ENCODE data around the gene ING5.
A peak's percentile ranks its signal among the peaks of the same experiment; 100 is the strongest.

Gene ING5

DNA sequence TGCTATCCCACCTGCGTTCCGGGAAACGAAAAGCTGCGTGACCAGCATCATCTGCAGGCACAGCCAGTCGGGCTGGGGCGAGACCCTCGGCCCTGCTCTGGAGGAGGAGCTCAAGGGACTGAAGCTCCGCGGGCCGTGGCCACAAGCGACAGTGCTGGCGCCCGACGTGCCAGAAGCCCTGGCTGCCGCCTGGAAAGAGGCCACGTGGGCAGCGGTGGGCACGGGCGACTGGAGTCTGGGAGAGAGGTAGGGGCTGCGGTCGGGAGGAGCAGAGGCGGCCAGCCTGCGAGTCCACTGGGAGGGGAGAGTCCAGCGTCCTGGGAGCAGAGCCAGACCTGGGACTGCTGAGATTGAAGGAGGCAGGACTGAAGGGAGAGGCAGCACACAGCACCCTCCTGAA is 24.4 kb upstream of the ING5 start:
- no peak overlapping the region for H3K4me3 ChIP-seq (ENCODE audit: insufficient read depth in 1 of 2, low read depth in 1 of 2, low read length in 2 of 2)
- H3K79me1 ChIP-seq (replicated peaks; ENCODE audit: low read length, poor library complexity, severe bottlenecking), result peaks cover 24% of the 10 kb centered on the region
- peaks cover 33% of the 10 kb centered on the region for H3K4me1 ChIP-seq (ENCODE audit: control insufficient read depth, insufficient read depth, low read depth, low read length)
- 94% methylated on average over 24 of the region's 24 CpGs for WGBS
- no peaks in the 10 kb centered on the region for H3K9me3 ChIP-seq (ENCODE audit: control insufficient read depth, low read length)
- no peak overlapping the region for H3K23ac ChIP-seq (ENCODE audit: low read length in 2 of 2)
- H2BK12ac ChIP-seq (ENCODE audit: low read length in 2 of 2), result no peak overlapping the region
- no peak overlapping the region for H3K9ac ChIP-seq (ENCODE audit: low read length)
- no peak overlapping the region for H2AK5ac ChIP-seq (ENCODE audit: low read length, severe bottlenecking)
- H2BK5ac ChIP-seq (ENCODE audit: low read depth, low read length, poor library complexity, severe bottlenecking), result no peak overlapping the region
- H3K36me3 ChIP-seq (ENCODE audit: control insufficient read depth in 1 of 2, insufficient read depth in 2 of 2, low read depth in 1 of 2, low read length in 2 of 2), result peaks cover 69 to 78% of the 10 kb centered on the region in 2 experiments
- no peak for DNase-seq
- no peak overlapping the region for H2BK120ac ChIP-seq (ENCODE audit: low read depth, low read length)
- no peak overlapping the region for H3K4me2 ChIP-seq (ENCODE audit: low read length, poor library complexity, severe bottlenecking)
- H4K8ac ChIP-seq (ENCODE audit: low read length), result no peak overlapping the region
- H3K4ac ChIP-seq (ENCODE audit: low read depth in 1 of 2, low read length in 2 of 2), result no peak overlapping the region
- no peak overlapping the region for H3K18ac ChIP-seq (ENCODE audit: low read depth in 1 of 2, low read length in 2 of 2)
- H2BK15ac ChIP-seq (ENCODE audit: low read depth, poor library complexity, severe bottlenecking), result no peak overlapping the region
- no peak overlapping the region for H2AFZ ChIP-seq (ENCODE audit: low read depth, low read length)
- H4K91ac ChIP-seq (ENCODE audit: low read length), result no peak overlapping the region
- no peak overlapping the region for H3K27ac ChIP-seq (ENCODE audit: low read length, poor library complexity, severe bottlenecking)
- no peak overlapping the region for H3K14ac ChIP-seq (ENCODE audit: low read length in 2 of 2)
- H3K27me3 ChIP-seq (ENCODE audit: control insufficient read depth in 1 of 2, insufficient read depth in 1 of 2, low read length in 2 of 2), result no peaks in the 10 kb centered on the region

DNA sequence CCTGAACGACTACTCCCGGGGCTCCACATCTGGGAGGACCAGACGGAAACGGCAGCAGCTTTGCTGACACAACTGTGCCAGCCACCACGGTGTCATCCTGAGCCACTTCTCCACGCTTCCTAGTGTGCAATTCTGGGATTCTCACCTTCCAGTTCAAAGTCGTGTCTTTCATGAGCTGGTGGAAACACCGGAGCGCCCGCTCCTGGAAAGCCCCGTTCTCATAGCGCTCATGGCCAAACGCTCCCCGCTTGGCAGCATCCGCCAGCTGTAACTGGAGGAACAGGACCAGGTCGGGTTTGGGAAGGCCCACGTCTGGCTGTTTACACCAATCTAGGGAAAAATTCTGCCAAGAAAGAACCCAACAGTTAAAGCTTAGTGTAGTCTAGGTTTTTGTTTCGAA is 23.5 kb upstream of the ING5 start:
- Histone ChIP-seq H3K27ac (ENCODE audit: low read length, poor library complexity, severe bottlenecking) (no peak overlapping the region), H3K36me3 (ENCODE audit: control insufficient read depth in 1 of 2, insufficient read depth in 2 of 2, low read depth in 1 of 2, low read length in 2 of 2) (peaks cover 67 to 75% of the 10 kb centered on the region in 2 experiments), H3K4me2 (ENCODE audit: low read length, poor library complexity, severe bottlenecking) (no peak overlapping the region), H2AK5ac (ENCODE audit: low read length, severe bottlenecking) (no peak overlapping the region), H3K14ac (ENCODE audit: low read length in 2 of 2) (no peak overlapping the region), H3K18ac (ENCODE audit: low read depth in 1 of 2, low read length in 2 of 2) (no peak overlapping the region), H3K27me3 (ENCODE audit: control insufficient read depth in 1 of 2, insufficient read depth in 1 of 2, low read length in 2 of 2) (no peaks in the 10 kb centered on the region), H3K79me1 (replicated peaks; ENCODE audit: low read length, poor library complexity, severe bottlenecking) (peaks cover 26% of the 10 kb centered on the region), H2BK15ac (ENCODE audit: low read depth, poor library complexity, severe bottlenecking) (no peak overlapping the region), H2AFZ (ENCODE audit: low read depth, low read length) (no peak overlapping the region), H3K4me3 (ENCODE audit: insufficient read depth in 1 of 2, low read depth in 1 of 2, low read length in 2 of 2) (no peak overlapping the region), H2BK5ac (ENCODE audit: low read depth, low read length, poor library complexity, severe bottlenecking) (no peak overlapping the region), H4K8ac (ENCODE audit: low read length) (no peak overlapping the region), H2BK120ac (ENCODE audit: low read depth, low read length) (no peak overlapping the region), H3K23ac (ENCODE audit: low read length in 2 of 2) (no peak overlapping the region), H4K91ac (ENCODE audit: low read length) (no peak overlapping the region), H3K4ac (ENCODE audit: low read depth in 1 of 2, low read length in 2 of 2) (no peak overlapping the region), H3K9ac (ENCODE audit: low read length) (no peak overlapping the region), H3K9me3 (ENCODE audit: control insufficient read depth, low read length) (no peaks in the 10 kb centered on the region), H3K4me1 (ENCODE audit: control insufficient read depth, insufficient read depth, low read depth, low read length) (peaks cover 33% of the 10 kb centered on the region), H2BK12ac (ENCODE audit: low read length in 2 of 2) (no peak overlapping the region)
- WGBS, result 97% methylated on average over 18 of the region's 18 CpGs
- no peak for DNase-seq

DNA sequence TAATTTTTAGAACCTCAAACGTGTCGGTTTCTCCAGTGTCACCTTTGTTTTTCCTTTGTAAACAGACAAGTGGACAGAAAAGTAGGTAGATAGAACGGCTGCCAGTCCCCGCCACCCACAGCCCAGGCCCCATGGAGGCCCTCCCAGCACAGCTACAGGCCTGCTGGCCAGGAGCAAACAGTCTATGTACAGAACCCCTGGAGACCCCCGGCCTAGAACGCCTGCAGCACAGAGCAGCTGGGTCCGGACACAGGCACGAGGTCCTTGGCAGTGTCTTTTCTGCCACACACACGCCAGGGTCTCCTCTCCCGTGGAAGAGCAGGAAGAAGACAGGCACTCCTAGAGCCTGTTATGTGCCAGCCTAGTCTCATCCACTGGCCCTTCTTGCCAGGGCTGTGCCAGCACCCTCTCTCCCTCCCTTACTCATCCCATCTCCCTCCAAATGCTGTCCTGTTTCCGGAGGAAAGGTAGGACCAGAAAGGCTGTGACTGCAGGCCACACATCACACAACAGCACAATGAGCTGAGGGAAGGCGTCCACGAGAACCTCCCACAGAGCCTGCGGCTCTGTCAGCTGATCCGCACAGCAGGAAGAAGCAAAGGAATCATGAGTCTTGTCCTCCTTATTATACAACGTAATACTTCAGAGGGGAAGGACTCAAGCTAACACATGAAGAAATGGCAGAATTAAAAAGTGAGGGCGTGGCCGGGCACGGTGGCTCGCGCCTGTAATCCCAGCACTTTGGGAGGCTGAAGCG is 22.9 kb upstream of the ING5 start:
- no peak overlapping the region for H3K4me3 ChIP-seq (ENCODE audit: insufficient read depth in 1 of 2, low read depth in 1 of 2, low read length in 2 of 2)
- no peak overlapping the region for H2BK120ac ChIP-seq (ENCODE audit: low read depth, low read length)
- no peak overlapping the region for H2BK15ac ChIP-seq (ENCODE audit: low read depth, poor library complexity, severe bottlenecking)
- WGBS, result 87% methylated on average over 22 of the region's 22 CpGs
- no peak overlapping the region for H4K8ac ChIP-seq (ENCODE audit: low read length)
- no peaks in the 10 kb centered on the region for H3K9me3 ChIP-seq (ENCODE audit: control insufficient read depth, low read length)
- no peak overlapping the region for H3K14ac ChIP-seq (ENCODE audit: low read length in 2 of 2)
- H4K91ac ChIP-seq (ENCODE audit: low read length), result no peak overlapping the region
- H3K4me2 ChIP-seq (ENCODE audit: low read length, poor library complexity, severe bottlenecking), result no peak overlapping the region
- H3K18ac ChIP-seq (ENCODE audit: low read depth in 1 of 2, low read length in 2 of 2), result no peak overlapping the region
- no peak overlapping the region for H2BK5ac ChIP-seq (ENCODE audit: low read depth, low read length, poor library complexity, severe bottlenecking)
- peaks cover 28% of the 10 kb centered on the region for H3K4me1 ChIP-seq (ENCODE audit: control insufficient read depth, insufficient read depth, low read depth, low read length)
- peak overlapping the region; percentile 23 for H2AK5ac ChIP-seq (ENCODE audit: low read length, severe bottlenecking)
- H3K27ac ChIP-seq (ENCODE audit: low read length, poor library complexity, severe bottlenecking), result no peak overlapping the region
- no peak overlapping the region for H2AFZ ChIP-seq (ENCODE audit: low read depth, low read length)
- H3K9ac ChIP-seq (ENCODE audit: low read length), result no peak overlapping the region
- no peak overlapping the region for H2BK12ac ChIP-seq (ENCODE audit: low read length in 2 of 2)
- peaks cover 28% of the 10 kb centered on the region for H3K79me1 ChIP-seq (replicated peaks; ENCODE audit: low read length, poor library complexity, severe bottlenecking)
- H3K23ac ChIP-seq (ENCODE audit: low read length in 2 of 2), result no peak overlapping the region
- DNase-seq, result no peak
- H3K4ac ChIP-seq (ENCODE audit: low read depth in 1 of 2, low read length in 2 of 2), result no peak overlapping the region
- peaks cover 64 to 77% of the 10 kb centered on the region in 2 experiments for H3K36me3 ChIP-seq (ENCODE audit: control insufficient read depth in 1 of 2, insufficient read depth in 2 of 2, low read depth in 1 of 2, low read length in 2 of 2)
- no peaks in the 10 kb centered on the region for H3K27me3 ChIP-seq (ENCODE audit: control insufficient read depth in 1 of 2, insufficient read depth in 1 of 2, low read length in 2 of 2)

DNA sequence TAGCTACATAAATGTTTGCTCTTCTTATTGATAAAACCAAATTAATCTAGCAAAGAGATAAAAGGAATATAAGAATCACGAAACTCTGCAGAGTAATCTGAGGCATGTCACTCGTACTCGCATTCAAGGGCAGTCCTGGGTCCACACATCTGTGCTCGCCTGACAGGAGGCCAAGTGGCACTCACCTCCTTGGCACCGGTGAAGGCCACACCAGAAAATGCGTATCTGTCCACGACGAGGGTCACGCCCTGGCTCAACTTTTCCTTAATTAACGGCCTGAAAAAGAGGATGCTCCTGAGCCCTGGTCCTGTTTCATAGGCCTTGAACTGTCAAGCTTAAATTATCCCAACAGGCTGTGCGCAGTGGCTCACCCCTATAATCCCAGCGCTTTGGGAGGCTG is 21.8 kb upstream of the ING5 start:
- Histone ChIP-seq H4K8ac (ENCODE audit: low read length) (no peak overlapping the region), H2BK12ac (ENCODE audit: low read length in 2 of 2) (no peak overlapping the region), H3K9ac (ENCODE audit: low read length) (peak overlapping the region; percentile 85), H4K91ac (ENCODE audit: low read length) (no peak overlapping the region), H3K79me1 (replicated peaks; ENCODE audit: low read length, poor library complexity, severe bottlenecking) (peaks cover 27% of the 10 kb centered on the region), H2BK15ac (ENCODE audit: low read depth, poor library complexity, severe bottlenecking) (no peak overlapping the region), H3K36me3 (ENCODE audit: control insufficient read depth in 1 of 2, insufficient read depth in 2 of 2, low read depth in 1 of 2, low read length in 2 of 2) (peaks cover 56 to 78% of the 10 kb centered on the region in 2 experiments), H3K9me3 (ENCODE audit: control insufficient read depth, low read length) (no peaks in the 10 kb centered on the region), H3K4me3 (ENCODE audit: insufficient read depth in 1 of 2, low read depth in 1 of 2, low read length in 2 of 2) (no peak overlapping the region), H3K23ac (ENCODE audit: low read length in 2 of 2) (no peak overlapping the region), H3K4ac (ENCODE audit: low read depth in 1 of 2, low read length in 2 of 2) (no peak overlapping the region), H3K4me1 (ENCODE audit: control insufficient read depth, insufficient read depth, low read depth, low read length) (peaks cover 23% of the 10 kb centered on the region), H2AK5ac (ENCODE audit: low read length, severe bottlenecking) (peak overlapping the region; percentile 84), H2BK120ac (ENCODE audit: low read depth, low read length) (peak overlapping the region; percentile 57), H3K4me2 (ENCODE audit: low read length, poor library complexity, severe bottlenecking) (no peak overlapping the region), H2AFZ (ENCODE audit: low read depth, low read length) (no peak overlapping the region), H2BK5ac (ENCODE audit: low read depth, low read length, poor library complexity, severe bottlenecking) (no peak overlapping the region), H3K27ac (ENCODE audit: low read length, poor library complexity, severe bottlenecking) (peak overlapping the region; percentile 57), H3K14ac (ENCODE audit: low read length in 2 of 2) (no peak overlapping the region), H3K18ac (ENCODE audit: low read depth in 1 of 2, low read length in 2 of 2) (peak overlapping the region in 1 of 2 experiments; percentile 11), H3K27me3 (ENCODE audit: control insufficient read depth in 1 of 2, insufficient read depth in 1 of 2, low read length in 2 of 2) (no peaks in the 10 kb centered on the region)
- 98% methylated on average over 12 of the region's 12 CpGs for WGBS
- DNase-seq, result no peak
